Superior temporal gyrus (tissue), 1 donor: Measurements from ENCODE around the gene JCAD.

ENCODE experiments used
- DNase-seq: peaks from one replicate; pipeline ENCODE4 v3.0.0-alpha.2; 2016; ENCODE audit errors: extremely low spot score

The JCAD gene

GRCh38 chr10:30046476-30046875 lies 12.9 kb downstream of the JCAD start:
- DNase-seq: no peak

DNA sequence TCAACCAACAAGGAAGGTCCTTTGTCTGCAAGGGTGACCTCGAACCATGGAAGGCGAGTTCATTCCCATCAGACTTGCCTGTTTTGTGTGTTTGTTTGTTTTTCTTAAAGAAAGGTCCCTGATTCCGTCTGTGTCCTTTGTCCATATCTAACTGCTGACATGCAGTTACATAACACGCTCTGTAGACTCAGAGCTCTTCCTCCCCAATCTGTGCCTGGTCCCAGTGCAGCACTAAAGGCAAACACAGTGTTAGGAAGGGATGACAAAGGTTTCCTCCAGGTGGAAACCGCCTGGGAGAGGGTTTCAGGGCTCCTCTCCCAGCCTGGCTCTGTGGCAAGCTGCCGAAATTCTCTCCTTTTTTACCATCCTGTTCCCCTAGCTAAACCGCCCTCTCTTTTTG lies 13.4 kb downstream of the JCAD start:
- no peak for DNase-seq

GRCh38 chr10:30043476-30044270 lies 15.7 kb downstream of the JCAD start:
- DNase-seq: no peak

GRCh38 chr10:30042820-30043219 lies 16.6 kb downstream of the JCAD start:
- no peak for DNase-seq

DNA sequence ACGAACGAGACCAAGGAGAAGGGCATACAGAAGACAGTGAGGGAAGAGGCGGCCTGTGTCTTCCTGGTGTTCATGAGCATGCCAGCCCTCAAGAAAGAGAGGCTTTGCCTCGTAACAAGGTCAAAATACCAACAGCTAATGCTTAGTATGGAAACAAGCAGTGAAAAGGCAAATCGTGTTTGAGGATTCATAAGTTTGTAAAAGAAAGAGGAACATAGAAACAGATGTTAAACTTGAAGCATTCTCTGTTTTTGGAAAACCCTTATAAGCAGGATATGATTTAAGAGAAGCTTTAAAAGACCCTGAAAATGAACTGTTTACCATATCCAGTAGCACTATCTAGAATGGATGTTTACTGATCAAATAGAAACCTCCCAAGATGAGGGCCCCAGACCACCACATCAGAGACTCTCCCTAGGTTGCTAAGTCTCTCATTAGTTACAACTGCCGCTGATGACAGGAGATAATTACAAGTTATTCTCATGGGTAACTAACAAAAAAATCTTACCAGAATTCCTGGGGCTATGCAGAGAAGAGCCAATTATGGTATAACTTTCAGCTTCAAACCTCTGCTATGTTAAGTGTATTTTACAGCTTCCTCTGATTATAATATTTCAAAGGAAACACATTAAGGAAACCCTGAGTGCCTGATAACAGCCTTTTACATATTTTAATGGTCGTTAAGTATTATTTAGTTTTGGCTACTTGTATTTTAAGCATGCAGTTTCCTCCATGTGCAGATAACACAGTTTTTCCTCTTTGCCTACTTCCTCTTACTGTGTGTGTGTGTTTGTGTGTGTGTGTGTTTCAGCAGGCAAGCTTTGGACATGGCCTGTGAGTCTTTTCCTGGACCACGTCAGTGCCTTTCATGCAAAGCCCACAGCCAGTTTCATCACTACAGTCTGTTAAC lies 17.9 kb downstream of the JCAD start:
- DNase-seq: no peak

GRCh38 chr10:30040597-30040996 lies 18.8 kb downstream of the JCAD start:
- DNase-seq: no peak

DNA sequence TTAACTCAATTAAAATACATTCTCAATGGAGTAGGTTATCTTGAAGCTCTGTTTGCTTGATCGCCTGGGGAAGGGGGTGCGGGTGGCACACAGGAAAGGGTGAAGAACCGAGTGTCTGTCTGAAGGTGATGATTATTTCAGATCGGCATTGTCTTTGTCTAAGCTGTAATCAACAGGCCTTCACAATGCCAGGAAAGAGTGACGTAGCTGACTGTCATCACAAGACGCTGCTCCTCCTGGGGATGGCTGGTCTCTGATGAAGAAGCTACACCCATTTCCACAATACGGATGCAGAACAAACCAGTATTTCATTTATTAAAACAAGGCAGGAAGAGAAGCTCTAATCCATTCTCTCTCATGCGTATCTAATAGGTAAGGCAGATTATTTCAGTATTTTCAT lies 19.4 kb downstream of the JCAD start:
- no peak for DNase-seq

DNA sequence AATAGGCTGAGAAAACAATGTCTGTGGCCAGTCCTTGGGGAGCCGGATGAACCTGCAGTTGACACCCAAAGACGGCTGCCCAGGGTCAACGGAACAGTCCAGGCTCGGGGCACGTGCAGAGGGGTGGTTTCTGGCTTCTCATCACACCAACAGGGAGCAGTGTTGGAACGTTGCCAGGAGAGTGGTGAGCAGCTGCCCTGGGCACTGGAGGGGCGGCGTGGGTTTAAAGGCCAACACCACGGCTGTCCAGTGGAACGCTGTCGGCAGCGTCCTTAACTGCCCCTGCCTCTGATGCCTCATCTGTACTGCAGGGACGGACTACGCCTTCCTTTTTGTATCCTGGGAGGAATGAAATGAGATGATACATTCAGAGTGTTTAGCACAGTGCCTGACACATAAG lies 19.8 kb downstream of the JCAD start:
- DNase-seq: no peak

DNA sequence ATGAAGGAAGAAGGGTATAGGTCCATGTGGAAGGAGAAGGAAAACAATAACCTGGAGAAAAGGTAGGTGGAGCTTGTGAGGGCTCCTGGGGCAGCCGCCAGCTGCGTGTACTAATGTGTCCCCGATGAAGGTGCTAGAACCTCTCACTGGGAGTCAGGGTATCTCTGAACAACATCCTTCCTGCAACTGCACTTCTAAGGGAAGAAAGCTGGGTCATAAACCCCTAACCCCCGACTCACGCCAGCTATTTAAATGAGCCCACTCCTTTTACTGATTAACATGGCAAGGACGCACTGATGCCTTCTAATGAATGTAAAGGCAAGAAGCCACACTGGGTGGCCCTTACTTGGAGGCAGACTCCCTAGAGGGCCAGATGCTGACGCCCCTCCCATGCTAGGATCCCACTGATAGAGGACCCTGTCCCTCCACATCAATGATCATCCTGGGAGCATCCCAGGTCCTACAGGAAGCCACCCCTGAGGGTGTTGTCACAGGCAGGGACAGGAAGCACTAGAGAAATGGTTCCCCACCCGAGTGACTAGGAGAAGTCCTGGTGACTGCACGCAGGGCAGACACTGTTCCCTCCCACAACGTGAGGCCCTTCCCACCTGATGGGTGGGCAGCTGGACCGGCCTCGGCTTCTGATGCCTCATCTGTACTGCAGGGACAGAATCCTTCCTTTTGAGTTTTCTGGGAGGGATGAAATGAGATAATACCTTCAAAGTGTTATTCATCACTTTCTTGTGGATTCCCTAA lies 20.4 kb downstream of the JCAD start:
- no peak for DNase-seq

GRCh38 chr10:30037620-30038336 lies 21.6 kb downstream of the JCAD start:
- DNase-seq: no peak

- DNase-seq: no peak
Observed at GRCh38 chr10:30036811-30037210, 22.6 kb downstream of the JCAD start.

- DNase-seq: no peak
Observed at GRCh38 chr10:30036341-30036740, 23.0 kb downstream of the JCAD start.

- no peak for DNase-seq
Observed at GRCh38 chr10:30034433-30035137, 24.8 kb downstream of the JCAD start.

- no peak for DNase-seq
Observed at GRCh38 chr10:30032125-30032524, 27.3 kb downstream of the JCAD start.

- no peak for DNase-seq
Observed at GRCh38 chr10:30029872-30030256, 29.5 kb downstream of the JCAD start.

- no peak for DNase-seq
Observed at GRCh38 chr10:30029164-30029871, 30.1 kb downstream of the JCAD start.

- DNase-seq: no peak
Observed at GRCh38 chr10:30028738-30029030, 30.7 kb downstream of the JCAD start.

- no peak for DNase-seq
Observed at GRCh38 chr10:30028006-30028737, 31.2 kb downstream of the JCAD start.

- no peak for DNase-seq
Observed at GRCh38 chr10:30027057-30028005, 32.1 kb downstream of the JCAD start.
